ENCODE results near the gene SCN10A.
A peak's percentile ranks its signal among the peaks of the same experiment; 100 is the strongest.

Gene SCN10A

GRCh38 chr3:38717355-38718240 lies 98.4 kb downstream of the SCN10A start:
- DNase-seq, result no peak

GRCh38 chr3:38713121-38713520 lies 102.9 kb downstream of the SCN10A start:
- no peak for DNase-seq

GRCh38 chr3:38711321-38711720 lies 104.7 kb downstream of the SCN10A start:
- DNase-seq, result no peak

- DNase-seq, result peak; percentile 2
Observed at GRCh38 chr3:38707730-38708129, 108.3 kb downstream of the SCN10A start.

GRCh38 chr3:38706961-38707360 lies 109.1 kb downstream of the SCN10A start:
- DNase-seq, result no peak

- DNase-seq, result no peak
Observed at GRCh38 chr3:38702231-38702630, 113.8 kb downstream of the SCN10A start.

- DNase-seq, result no peak
Observed at GRCh38 chr3:38698760-38699159, 117.3 kb downstream of the SCN10A start.

- no peak for DNase-seq
Observed at GRCh38 chr3:38698061-38698460, 118.0 kb downstream of the SCN10A start.

- no peak for DNase-seq
Observed at GRCh38 chr3:38696034-38696433, 120.0 kb downstream of the SCN10A start.

GRCh38 chr3:38690185-38690584 lies 125.8 kb downstream of the SCN10A start:
- DNase-seq, result no peak

GRCh38 chr3:38689774-38690173 lies 126.2 kb downstream of the SCN10A start:
- no peak for DNase-seq

- no peak for DNase-seq
Observed at GRCh38 chr3:38689346-38689745, 126.7 kb downstream of the SCN10A start.

GRCh38 chr3:38687321-38687720 lies 128.7 kb downstream of the SCN10A start:
- DNase-seq, result no peak

GRCh38 chr3:38684546-38684945 lies 131.5 kb downstream of the SCN10A start:
- DNase-seq, result no peak

GRCh38 chr3:38669668-38670067 lies 146.3 kb downstream of the SCN10A start:
- no peak for DNase-seq

GRCh38 chr3:38662544-38662943 lies 153.5 kb downstream of the SCN10A start:
- peak; percentile 49 for DNase-seq

GRCh38 chr3:38658841-38659240 lies 157.2 kb downstream of the SCN10A start:
- DNase-seq, result no peak

- no peak for DNase-seq
Observed at GRCh38 chr3:38657369-38657768, 158.6 kb downstream of the SCN10A start.

GRCh38 chr3:38655708-38656300 lies 160.2 kb downstream of the SCN10A start:
- DNase-seq, result peak; percentile 34

GRCh38 chr3:38653685-38654537 lies 162.1 kb downstream of the SCN10A start:
- no peak for DNase-seq

- no peak for DNase-seq
Observed at GRCh38 chr3:38652934-38653333, 163.1 kb downstream of the SCN10A start.

- peak; percentile 35 for DNase-seq
Observed at GRCh38 chr3:38651153-38651789, 164.7 kb downstream of the SCN10A start.
